GM19193 (cell line): ENCODE data around the gene JMJD6.

Experiments used
- POLR2A ChIP-seq: IDR thresholded peaks from 4 replicates; pipeline ENCODE4 v1.6.1; 2011; ENCODE audit not compliant: insufficient read depth, insufficient read length; ENCODE audit errors: extremely low read depth

The JMJD6 gene

DNA sequence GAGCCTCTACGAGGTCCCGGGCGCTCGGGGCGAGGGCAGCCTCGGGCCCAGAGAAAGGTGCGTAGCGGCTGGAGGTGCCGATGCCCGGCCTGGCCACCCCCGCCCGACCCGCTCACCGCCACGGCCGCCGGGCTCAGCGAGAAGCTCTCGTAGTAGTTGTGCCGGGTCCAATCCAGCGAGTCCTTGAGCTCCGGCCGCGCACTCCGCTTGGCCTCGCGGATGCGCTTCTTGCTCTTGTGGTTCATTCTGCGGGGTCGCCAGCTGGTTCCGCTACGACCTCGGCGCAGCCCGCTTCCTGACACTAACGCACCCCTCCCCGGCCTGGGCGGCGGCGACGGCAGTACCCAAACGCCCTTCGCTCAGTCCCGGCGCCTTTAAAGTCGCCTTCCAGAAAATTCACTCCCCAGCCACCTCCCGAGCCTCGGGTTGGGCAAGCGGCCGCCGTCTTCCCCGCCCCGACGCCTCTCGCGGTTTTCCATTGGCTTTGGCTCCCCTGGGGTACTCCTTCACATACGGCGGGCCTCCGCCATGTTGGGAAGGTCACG is at the start of gene JMJD6:
Gene JMJD6 (minus strand): TSS at position 376 of the 545 bp plus-strand sequence. CDS start 131 bp downstream, at position 245.
- peak; percentile 63 for TF ChIP-seq POLR2A

- no peak for TF ChIP-seq POLR2A
Observed at GRCh38 chr17:76775021-76775600, 48.7 kb upstream of the JMJD6 start.

GRCh38 chr17:76772842-76773525 is 46.6 kb upstream of the JMJD6 start:
- TF ChIP-seq POLR2A, result no peak

GRCh38 chr17:76758570-76758969 is 32.2 kb upstream of the JMJD6 start:
- TF ChIP-seq POLR2A, result no peak

GRCh38 chr17:76757256-76757655 is 30.9 kb upstream of the JMJD6 start:
- no peak for TF ChIP-seq POLR2A

DNA sequence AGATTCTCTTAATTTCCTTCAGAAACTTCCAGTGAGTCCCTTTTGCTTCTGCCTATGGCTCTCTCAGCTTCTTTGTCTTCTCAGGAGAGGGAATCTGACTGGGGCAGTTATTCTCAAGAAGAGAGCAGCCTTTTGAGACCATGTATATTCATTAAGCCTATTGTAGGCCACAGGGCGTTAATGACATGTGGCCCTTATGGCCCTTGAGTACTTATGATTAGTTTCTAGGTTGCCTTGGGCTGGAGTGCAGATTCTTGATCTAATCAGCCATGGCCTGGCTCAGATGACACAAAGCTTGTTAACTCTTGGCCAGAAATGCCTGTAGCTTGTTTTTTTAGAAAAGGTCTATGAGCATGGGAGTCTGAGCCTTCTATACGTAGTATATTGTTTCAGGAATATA is 28.9 kb upstream of the JMJD6 start:
- TF ChIP-seq POLR2A, result no peak

- TF ChIP-seq POLR2A, result no peak
Observed at GRCh38 chr17:76753061-76753961, 26.9 kb upstream of the JMJD6 start.

DNA sequence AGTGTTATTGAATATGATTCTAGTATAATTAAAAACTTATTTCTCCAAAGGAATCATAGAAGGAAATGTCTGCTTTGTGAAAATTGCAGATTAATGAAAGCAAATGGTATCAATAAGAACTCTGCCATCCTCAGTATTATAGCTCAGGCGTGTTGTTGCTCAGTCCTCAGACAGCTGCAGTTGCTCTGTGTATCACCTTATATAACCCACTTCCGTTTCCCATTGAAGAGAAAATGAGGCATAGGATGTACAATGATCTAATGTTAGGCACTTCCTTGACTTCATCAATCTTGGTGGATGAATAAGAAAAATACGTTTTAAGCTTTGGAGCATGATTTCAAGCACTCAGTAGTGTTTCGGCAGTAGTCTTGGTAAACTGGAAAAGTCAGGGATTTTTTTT is 25.6 kb upstream of the JMJD6 start:
- TF ChIP-seq POLR2A, result no peak

DNA sequence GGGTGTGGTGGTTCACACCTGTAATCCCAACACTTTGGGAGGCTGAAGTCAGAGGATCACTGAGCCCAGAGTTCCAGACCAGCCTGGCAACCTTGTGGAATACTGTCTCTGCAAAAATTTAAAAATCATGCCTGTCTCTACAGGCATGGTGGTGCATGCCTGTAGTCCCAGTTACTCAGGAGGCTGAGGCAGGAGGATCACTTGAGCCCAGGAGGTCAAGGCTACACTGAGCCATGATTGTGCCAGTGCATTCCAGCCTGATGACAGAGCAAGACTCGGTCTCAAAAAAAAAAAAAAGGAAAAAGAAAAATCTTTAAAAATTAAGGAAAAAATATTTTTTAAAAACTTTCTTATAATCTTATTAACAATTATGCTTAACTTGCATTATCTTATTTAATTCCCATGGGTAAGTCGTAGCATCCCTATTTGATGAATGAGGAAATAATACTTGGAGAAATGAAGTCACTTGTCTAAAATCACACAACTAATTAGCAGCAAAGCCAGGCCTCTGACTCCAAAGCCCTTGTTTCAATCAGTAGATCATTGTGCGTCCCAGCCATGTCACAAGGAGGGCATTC is 25.1 kb upstream of the JMJD6 start:
- no peak for TF ChIP-seq POLR2A

GRCh38 chr17:76748657-76749056 is 22.3 kb upstream of the JMJD6 start:
- no peak for TF ChIP-seq POLR2A

GRCh38 chr17:76747716-76748363 is 21.4 kb upstream of the JMJD6 start:
- no peak for TF ChIP-seq POLR2A

DNA sequence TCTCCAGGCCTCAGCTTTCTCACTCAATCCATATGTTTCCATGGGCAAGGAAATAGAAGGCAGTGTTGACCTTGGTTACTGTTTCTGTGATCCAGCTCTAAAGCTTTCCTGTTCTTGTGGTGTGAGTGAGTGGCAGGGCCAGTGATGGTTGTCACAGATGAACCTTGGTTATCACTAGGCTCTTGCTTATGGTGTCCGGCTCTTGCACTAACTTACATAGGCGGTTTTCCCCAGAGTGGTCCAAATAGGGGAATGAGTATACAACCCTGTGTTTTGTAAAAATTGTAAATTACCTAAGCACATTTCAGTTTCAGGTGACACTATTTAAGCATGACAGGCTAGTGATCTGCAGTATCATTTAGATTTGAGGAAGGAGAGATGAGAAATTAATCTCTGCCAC is 18.3 kb upstream of the JMJD6 start:
- no peak for TF ChIP-seq POLR2A

- no peak for TF ChIP-seq POLR2A
Observed at GRCh38 chr17:76742958-76743357, 16.6 kb upstream of the JMJD6 start.

DNA sequence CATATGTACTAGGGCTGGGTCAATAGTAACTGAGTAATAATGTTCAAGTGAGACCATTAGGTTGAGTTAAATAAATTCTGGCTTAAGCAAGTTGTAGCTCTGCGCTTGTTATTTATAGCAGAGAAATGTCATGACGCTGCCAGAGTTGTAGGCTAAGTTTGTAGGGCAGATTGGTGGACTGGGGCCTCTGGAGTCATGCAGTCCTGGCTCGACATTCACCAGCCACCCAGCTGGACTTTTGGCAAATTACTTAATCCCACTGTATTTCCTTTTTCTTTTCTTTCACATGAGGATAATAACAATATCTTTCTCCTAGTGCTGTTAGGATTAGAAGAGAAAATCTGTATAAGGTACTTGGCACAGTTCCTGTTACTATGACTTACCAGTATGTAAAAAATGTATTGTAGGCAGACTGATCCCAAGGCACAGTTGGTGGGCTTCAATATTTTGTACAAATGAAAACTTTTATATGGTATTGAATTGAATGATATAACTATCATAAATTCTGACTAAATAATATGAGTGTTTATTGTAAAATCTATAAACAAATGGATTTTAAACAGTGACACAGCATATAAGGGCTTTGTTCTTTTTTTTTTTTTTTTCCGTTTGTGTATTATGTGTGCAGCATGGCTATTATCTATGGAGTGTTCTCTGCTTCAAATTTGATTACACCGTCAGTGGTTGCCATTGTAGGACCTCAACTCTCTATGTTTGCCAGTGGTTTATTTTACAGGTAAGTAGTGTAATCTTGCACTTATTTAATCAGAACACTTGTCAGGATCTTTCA is 14.1 kb upstream of the JMJD6 start:
- TF ChIP-seq POLR2A, result no peak

DNA sequence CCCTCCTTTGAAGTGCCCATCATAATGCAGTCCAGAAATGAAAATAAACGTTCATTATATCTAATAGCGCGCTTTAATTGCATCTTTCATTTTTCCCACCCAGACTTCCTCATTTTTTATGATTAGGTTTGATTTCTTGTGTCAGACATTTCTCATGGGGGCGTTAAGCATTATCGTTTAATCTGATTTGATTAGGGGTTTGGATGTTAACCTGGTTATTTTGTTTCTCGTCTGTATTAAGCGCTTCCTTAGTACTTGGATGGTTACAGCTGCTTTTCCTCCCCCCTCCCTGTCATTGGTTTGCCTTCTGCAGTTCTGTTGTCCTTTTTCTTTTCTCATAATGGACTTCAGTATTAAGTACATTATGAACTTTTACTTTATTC is 12.1 kb upstream of the JMJD6 start:
- no peak for TF ChIP-seq POLR2A
